GM23248 (cell line): ENCODE measurements around the gene MYO5C.

Experiments
- EZH2 ChIP-seq: fragments of 200-600 bp; sonication (generic); IDR thresholded peaks from 2 replicates; pipeline ENCODE4 v1.6.1; 2018; ENCODE audit warnings: antibody characterized with exemption, mild to moderate bottlenecking; ENCODE audit not compliant: insufficient read depth, poor library complexity, severe bottlenecking
- EZH2phosphoT487 ChIP-seq: fragments of 200-600 bp; sonication (generic); IDR thresholded peaks from 2 replicates; pipeline ENCODE4 v1.6.1; 2018; ENCODE audit warnings: antibody characterized with exemption, moderate library complexity, mild to moderate bottlenecking, low read depth; ENCODE audit not compliant: insufficient read depth

GRCh38 chr15:52251144-52251860, 44.3 kb downstream of the MYO5C start:
- TF ChIP-seq EZH2phosphoT487, result no peak
- TF ChIP-seq EZH2, result no peak
